HTR-8/SVneo (cell line): ENCODE data around the gene UBE2F.
"Not testable (repeated sequence)": the region's sequence is repeated elsewhere in the genome, so short reads cannot be mapped to it uniquely, and the experiment has no call there.

Experiments used
- DNase-seq: peaks from one replicate; pipeline ENCODE4 v3.0.0; 2011; ENCODE audit warnings: low spot score, mixed read lengths; ENCODE audit not compliant: insufficient read length
- FAIRE-seq: peaks from 2 replicates; lab custom pipeline; 2011; peaks lifted over from hg19 to GRCh38; lab: Jason Lieb, UNC

UBE2F gene

DNA sequence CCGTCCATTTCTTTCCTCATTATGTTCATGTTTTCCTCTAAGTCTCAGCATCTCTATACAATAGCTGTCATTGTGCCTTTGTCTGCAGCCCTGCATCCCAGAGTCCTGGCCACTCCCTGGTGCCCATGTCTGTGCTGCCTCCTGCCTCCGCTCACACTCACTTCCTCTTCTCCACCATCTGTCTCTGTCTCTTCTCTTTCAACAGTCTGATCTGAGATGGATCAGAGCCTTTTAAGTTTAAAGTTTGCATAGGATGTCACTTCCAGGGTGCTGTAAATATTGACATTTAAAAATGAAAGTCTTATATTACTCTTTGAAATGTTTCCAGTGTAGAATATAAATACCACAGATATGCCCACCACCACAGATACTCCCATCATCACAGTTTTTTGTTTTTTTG is 42.7 kb downstream of the UBE2F start:
- FAIRE-seq (no peak), DNase-seq (no peak)

DNA sequence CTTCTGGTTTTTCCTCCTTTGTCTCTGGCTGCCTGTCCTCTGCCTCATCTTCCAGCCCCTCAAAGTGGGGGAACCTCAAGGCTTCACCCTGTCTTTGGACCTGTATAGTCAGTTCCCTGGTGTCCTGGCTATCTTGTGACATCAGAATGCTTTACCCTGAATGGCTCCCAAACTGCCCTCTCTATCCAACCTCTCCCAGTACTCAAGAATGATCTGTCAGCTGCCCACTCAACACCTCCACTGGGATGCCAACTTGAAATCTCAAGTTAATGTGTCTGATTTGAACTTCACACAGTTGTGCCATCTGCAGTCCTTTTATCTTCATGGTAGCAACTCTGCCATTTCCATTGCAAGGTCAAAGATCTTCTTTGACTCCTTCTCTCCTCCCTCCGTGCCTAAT is 43.8 kb downstream of the UBE2F start:
- DNase-seq (no peak), FAIRE-seq (no peak)

DNA sequence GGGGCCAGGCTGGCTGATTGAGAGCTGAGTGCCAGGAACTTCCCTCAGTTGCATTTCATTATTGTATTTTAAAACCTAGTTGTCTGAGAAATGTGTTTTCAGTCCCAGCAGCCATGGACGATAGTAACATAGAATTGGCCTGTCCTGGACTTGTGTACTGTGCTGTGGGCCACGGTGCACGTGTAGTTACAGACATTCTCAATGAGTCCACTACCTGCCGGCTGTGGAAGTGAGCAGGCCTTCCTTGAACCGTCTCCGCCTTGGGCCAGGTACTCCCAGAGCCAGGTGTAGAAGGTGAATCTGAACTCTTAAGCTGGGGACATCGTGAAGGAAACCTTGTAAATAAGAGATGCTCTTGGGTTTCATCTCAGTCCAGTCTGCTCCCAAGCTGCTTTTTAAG is 47.0 kb downstream of the UBE2F start:
- no peak for FAIRE-seq

DNA sequence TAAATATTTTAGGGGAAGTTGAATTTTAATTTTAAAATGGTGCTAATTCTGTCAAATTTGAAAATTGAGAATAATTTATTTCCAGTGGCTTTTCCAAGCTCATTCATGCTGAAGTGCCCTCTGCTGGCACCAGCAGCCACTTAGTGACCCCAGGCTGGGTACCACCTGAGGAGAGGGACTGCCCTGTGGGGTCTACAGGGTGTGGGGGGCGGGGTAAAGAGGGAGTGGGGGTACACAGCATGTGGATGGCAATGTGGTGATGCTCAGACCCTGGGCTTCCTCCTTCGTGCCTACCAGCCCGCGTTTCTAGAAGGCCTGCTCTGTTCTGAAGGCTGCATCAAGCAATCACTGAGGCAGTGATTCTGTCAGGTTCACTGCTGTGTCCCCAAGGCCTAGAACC is 48.9 kb downstream of the UBE2F start:
- FAIRE-seq (no peak), DNase-seq (no peak)

More for the DNA sequence above, 47.0 kb downstream of the UBE2F start:
- no peak for DNase-seq

DNA sequence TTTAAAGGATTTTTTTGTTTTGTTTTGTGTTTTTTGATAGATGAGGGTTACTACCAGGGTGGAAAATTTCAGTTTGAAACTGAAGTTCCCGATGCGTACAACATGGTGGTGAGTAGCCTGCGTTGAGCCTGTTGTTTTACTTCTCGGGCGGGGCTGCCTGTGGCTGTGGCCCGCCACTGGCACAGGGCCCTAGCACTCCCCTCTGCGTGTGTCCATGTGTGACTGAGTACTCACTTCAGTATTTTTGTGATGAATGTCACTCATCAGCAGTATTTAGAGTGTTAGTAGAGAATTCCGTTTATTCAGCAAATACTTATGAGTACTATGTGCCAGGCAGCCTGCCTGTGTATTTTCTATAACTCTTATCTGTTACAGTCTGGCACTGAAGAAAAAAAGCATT is 49.7 kb downstream of the UBE2F start:
- FAIRE-seq (no peak), DNase-seq (no peak)

DNA sequence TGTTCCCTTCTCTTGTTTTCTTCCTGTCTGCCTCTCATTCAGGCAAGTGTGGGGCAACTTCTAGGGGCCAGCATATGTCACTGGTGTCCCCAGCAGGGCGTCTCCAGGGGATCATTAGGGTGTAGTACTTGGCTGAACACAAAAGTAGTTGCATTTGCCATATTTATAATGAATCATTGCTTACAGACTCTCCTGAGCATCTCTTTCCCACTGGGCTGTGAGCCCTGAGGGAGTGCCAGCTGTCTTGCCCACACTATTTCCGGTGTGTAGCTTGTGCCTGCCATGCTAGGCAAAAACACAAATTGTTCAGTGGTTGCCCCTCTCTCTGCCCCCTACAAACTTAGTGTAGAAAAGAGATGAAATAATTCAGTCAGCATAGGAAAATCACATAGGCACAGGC is 53.1 kb downstream of the UBE2F start:
- DNase-seq (no peak), FAIRE-seq (no peak)

DNA sequence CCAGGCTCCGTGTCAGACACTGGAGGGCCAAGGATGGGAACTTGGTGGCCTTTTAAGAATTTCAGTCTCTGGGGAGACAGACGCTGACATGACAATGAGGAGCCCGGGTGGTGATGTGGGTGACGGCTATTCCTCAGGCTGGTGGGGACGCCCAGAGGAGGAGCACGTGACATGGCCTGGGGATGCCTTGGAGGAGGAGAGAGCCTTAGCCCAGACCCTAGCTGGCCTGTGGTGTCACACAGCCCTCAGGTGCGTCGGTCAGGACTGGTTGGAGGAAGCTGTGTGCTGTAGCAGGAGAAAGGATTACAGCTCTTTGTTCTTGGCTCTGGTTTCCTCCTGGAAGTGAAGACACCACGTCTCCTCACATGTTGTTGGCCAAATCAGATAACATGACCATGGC is 54.0 kb downstream of the UBE2F start:
- DNase-seq = no peak
- FAIRE-seq = no peak

DNA sequence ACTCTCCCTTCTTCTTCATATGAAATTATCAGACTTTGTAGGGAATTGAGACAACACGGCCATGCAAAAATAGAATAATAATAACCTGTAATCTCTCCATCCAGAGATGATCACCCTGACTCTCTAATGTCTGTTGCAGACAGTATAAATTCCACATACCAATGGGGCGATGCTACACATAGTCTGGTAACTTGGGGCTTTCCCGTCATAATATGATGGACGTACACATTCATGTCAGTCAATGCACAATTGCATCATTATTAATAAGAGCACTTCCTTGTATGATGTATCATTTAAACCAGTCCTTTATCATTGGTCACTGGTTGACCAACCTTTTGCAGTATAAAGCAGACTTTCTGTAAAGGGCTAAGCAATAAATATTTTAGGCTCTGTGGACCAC is 54.5 kb downstream of the UBE2F start:
- FAIRE-seq (no peak), DNase-seq (peak; percentile 30)

DNA sequence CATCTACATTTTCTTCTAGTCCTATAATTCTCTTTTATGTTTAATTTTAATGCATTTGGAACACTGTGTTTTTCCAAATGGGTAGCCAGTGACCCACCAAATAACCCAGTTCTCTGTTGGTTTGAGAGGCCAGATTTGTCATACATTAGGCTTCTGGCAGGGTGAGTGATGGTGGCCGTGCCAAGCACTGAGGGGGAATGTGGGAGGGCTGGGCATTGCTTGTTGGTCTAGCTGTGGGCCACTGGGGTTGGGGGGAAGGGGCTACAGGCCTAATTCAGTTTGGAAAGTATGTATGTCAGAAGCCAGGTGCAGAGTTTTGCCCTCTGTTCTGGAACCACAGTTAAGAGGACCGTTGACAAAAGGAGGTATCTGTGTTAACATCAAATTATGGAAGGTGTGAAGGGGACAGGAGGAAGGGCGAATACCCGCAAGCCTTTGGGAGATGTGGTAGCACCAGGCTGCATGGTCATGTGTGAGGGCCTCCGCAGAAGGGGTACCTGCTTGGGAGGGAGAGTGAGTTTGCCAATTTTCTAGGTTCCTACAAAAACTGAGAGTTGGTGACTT is 55.9 kb downstream of the UBE2F start:
- FAIRE-seq (no peak), DNase-seq (no peak)

DNA sequence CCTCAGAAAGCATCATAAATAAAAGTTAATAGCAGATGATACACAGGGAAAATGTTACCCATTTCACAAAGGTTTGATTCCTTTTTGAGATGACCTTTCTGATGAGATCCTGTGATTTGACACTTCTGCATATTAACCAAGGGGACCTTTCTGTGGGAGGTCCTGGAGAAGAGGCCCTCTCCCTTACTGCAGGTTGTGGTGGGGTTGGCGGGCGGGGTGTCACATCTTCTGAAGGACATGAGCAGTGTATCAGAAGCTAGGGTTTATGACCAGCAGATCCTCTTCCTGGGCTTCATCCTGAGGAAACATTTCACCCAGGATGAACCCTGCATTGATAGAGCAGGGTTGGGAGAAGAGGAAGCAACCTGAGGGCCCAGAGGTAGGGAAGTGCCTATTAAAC is 56.8 kb downstream of the UBE2F start:
- FAIRE-seq (no peak), DNase-seq (no peak)

DNA sequence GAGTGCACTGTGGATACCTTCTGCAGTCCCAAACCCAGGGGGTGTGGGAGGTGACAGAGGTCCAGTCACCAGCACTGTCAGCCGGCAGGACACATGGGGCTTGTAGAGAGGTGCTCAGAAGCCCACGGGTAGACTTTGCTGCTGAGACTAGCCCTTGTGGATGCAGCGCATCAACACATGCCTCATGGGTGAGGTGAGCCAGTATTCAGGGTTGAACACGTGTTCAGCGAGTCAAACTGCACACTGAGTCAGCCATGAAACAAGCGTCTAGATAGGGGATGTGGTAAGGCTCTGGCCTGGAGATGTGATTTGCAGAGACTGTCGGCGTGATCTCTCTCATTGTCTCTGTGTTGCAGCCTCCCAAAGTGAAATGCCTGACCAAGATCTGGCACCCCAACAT is 58.2 kb downstream of the UBE2F start:
- FAIRE-seq = peak; percentile 26
- no peak for DNase-seq

DNA sequence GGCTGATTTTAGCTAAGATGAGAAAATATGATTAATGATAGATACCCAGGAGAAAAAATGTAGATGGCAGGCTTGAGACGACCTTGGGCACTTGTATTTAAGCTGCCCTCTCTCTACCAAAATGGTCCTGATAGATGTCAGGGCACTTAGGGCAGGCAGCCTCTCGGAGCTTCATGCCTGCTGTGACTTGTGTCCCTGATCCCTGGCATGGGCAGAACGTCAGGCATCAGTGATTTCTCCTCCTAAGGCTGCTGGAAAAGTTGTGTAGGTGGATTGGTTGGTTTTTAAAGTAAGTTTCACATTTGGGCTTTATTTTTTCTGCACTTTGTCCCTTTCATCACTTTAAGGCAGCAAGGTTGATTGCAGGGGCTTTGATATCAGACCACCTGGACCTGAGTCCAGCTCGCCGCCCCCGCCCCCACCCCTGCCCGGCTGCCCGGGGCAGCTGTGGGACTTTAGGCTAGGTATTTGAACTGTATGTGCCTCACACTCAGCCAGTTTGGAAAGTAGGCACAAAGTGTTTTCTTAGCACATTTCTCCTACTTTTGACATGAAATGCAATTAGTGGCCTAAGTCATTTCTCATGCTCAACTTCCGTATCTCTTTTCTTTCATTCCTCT is 59.0 kb downstream of the UBE2F start:
- DNase-seq (no peak), FAIRE-seq (no peak)

DNA sequence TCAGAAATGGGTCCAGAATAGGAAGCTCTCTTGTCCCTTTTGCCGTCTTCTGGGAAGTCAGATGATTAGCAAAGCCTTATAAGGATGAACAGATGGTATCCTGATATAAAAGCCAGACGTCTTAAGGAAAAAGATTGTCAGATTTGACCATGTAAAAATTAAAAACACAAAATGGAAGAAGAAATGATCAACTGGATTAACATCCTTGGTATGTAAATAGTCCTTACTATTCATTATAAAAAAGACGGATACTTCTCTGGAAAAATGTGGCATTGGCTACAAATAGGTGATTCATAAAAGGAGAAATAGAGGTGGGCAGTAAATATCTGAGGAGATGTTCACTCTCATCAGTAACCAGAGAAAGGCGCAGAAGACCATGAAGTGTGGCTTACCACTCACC is 60.2 kb downstream of the UBE2F start:
- no peak for FAIRE-seq
- no peak for DNase-seq

DNA sequence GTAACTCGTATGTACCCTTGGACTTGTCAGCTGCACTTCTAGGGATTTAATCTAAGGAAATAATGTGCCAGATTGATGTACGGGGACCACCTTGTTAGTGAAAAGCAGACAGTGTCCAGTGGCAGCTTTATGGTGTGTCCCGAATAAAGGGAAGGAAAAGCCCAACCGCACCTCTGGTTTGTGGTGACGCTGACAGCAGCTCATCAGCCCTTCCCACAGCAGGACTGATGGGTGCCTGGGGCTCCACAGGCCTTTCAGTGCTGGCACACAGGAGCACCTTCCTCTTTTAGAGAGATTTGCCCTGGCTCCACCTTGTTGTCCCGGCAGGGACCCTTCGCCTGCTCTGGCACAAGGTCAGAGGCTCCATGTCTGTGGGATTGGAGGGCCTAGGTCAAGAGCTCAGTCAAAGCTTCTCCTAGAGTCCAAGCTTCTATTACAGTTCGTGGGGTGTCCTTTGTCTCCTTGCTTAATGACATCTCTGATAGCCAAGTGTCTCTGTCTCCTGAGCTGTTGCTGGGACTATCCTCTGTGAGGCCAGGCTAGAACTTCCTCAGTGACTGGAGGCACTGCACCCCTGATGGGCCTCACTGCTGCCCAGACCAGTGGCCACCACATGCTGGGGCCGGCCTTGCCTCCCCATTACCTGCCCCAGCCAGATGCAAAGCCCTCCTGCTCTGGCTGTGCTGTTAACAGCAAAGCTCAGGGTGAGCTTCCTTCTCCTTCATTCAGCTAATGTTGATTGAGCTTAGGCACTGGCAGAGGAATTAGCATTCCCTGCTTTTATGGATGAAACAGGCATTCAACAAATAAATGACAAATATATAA is 61.0 kb downstream of the UBE2F start:
- DNase-seq (no peak), FAIRE-seq (no peak)

DNA sequence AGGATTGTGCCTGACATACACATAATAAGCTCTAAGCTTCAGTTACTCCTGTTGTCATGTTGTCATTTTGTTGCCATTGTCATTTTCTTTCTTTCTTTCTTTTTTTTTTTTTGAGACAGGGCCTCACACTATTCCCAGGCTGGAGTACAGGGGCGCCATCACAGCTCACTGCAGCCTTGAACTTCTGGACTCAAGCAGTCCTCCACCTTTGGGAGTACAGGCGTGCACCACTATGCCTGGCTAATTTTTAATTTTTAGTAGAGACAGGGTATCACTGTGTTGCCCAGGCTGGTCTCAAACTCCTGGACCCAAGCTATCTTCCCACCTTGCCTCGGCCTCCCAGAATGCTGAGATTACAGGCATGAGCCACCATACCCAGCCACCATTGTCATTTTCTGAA is 63.0 kb downstream of the UBE2F start:
- no peak for DNase-seq
- FAIRE-seq = no peak

DNA sequence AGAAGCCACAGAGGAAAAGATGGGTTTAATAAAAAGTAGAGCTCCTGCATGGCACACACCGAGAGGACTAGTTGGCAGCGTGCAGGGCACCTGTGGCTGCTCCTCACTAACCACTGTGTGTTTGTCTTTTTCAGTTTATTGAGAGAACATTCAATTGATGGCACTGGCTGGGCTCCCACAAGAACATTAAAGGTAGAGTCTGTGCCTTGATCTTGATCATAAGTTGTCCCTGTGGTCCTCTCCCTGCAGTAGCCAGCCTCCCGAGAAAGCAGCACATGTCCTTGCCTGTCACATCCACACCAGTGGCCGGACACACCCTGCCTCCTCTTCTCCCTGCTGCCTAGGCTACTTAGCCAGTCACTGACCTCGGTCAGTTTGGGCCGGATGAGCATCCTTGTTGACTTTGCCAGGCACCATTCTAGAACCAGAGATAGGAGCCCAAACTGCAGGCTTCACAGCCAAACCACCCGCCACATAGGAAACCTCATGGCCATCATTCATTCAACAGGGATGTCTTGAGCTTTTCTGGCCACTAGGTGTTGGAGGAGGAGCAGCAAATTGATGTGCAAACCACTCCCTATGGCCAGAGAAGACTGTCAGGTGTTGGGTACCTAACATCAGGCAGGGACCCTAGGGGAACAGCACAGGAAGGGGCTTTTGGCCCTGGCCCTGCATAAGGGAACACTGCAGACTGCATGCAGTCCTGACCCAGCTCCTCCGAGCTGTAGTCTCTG is 63.8 kb downstream of the UBE2F start:
- DNase-seq (no peak), FAIRE-seq (no peak)

DNA sequence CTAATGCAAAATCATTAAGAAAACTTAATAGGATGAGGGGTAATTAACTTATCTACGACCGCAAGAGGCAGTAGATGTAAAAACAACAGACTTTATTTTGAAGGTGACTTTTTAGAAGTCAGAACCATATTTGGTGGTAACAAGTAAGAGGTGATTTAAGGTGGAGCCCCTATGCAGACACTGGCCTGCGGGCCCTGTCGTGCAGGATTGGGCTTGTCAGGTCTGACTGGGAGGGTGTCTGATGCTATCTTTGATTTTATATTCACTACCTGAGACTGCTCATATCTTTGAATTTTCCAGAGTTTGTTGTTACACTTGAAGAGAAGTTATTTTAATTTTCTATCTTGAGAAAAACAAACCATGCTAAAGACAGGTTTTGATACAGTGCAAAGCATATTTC is 64.9 kb downstream of the UBE2F start:
- FAIRE-seq = no peak
- DNase-seq = no peak

DNA sequence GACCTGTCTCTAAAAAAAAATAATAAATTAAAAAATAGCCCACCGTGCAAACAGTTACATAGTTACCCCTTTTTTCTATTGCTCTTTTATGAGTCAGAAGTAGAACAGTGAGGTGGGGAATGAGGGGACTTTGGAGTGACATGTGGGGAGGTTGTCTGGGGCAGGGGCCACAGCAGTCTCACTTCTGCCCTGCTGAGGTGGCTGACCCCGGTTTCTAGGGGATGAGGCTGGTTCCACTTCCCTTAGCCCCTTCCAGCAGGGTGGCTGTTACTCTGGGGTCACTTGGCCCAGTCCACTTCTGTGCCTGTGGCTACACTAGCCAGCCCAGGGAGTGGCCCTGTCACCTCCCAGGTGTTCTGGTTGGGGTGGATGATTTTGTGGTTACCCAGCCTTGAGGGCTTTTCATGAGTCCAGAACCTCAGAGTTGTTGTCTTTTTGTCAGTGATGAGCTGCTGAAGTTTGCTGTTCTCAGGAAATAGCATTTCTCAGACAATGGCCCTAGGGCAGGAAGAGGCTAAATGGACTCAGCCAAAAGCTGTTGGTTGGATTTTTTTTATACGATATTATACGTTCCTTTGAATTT is 66.0 kb downstream of the UBE2F start:
- DNase-seq (no peak), FAIRE-seq (no peak)

DNA sequence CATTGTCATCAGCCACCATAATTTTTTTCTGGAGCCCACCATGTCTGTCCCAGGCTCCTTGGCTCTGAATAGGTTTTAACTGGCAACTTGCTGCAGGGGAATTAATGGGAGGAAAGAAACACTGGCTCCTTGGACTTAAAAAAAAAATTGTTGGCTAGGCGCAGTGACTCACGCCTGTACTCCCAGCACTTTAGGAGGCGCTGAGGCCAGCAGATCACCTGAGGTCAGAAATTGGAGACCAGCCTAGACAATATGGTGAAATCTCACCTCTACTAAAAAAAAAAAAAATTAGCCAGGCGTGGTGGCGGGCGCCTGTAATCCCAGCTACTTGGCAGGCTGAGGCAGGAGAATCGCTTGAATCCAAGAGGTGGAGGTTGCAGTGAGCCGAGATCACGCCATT is 67.2 kb downstream of the UBE2F start:
- FAIRE-seq = not testable (repeated sequence)

DNA sequence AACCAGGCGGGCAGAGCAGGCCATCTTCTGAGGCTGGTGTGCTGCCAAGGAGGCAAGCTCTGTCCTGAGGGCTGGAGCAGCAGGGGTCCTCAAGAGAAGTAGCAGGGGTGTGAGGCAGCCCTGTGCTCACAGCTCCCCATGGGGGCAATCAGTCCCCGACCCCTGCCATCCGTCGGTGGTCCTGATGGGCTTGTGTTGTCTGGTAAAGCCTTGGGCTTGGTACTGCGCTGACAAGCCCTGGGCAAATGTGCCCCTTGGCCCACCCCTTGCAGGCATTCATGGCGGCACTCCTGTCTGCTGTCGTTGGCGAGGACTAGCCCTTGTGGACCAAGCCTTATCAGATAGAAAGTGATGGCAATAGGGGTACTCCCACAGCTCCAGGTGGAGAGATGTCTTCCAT is 71.4 kb downstream of the UBE2F start:
- DNase-seq (no peak), FAIRE-seq (no peak)

More for the DNA sequence above, 67.2 kb downstream of the UBE2F start:
- DNase-seq = not testable (repeated sequence)

DNA sequence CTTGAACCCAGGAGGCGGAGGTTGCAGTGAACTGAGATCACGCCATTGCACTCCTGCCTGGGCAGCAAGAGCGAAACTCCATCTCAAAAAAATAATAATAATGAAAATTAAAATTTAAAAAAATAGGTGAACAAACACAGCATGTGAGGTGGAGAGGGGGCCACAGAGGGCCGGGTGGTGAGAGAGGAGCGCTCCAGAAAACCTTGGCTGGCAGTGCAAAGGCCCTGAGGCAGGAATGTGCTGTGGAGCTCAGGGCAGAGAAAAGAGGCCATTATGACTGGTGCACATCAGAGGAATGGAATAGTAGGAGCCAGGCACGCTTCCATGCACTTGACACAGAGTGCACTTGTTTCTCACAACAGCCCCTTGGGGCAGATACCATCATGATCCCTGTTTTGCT is 72.3 kb downstream of the UBE2F start:
- FAIRE-seq (no peak), DNase-seq (no peak)
